Spleen (tissue), 11 donors: ENCODE results near the gene MRPS21. TPM values are rescaled to one million over a fixed set of nuclear protein-coding genes. Genes with fewer than 3 reads are reported as not detected.
"Not testable (repeated sequence)": the region's sequence is repeated elsewhere in the genome, so short reads cannot be mapped to it uniquely, and the experiment has no call there.

Experiments
- DNase-seq: peaks from one replicate; pipeline ENCODE4 v3.0.0-alpha.2; 2020
- H3K27ac ChIP-seq, 8 donors: fragments of 200-600 bp; sonication (generic) in 7 of 8; 1 replicate in 4 of 8; 2 replicates in 4 of 8; pipeline versions ENCODE4 v1.5.0 to v1.8.0; 2016 to 2021; ENCODE audit warnings: inconsistent platforms in 4 of 8, mild to moderate bottlenecking in 4 of 8, moderate library complexity in 1 of 8
- H3K27me3 ChIP-seq, 7 donors: fragments of 200-600 bp; sonication (generic) in 6 of 7; replicated peaks in 1 of 7; 1 replicate in 4 of 7; 2 replicates in 3 of 7; pipeline versions ENCODE4 v1.5.0 to v1.8.0; 2016 to 2021; ENCODE audit warnings: inconsistent platforms in 3 of 7, mild to moderate bottlenecking in 1 of 7
- H3K36me3 ChIP-seq, 6 donors: fragments of 200-600 bp; sonication (generic) in 5 of 6; 1 replicate in 4 of 6; 2 replicates in 2 of 6; pipeline versions ENCODE4 v1.5.0 to v1.8.0; 2016 to 2021; ENCODE audit warnings: inconsistent platforms in 2 of 6
- H3K4me1 ChIP-seq, 6 donors: fragments of 200-600 bp; sonication (generic) in 5 of 6; 1 replicate in 3 of 6; 2 replicates in 3 of 6; pipeline versions ENCODE4 v1.5.0 to v1.8.0; 2016 to 2021; ENCODE audit warnings: inconsistent platforms in 3 of 6
- H3K4me3 ChIP-seq, 8 donors: fragments of 200-600 bp; sonication (generic) in 7 of 8; 1 replicate in 4 of 8; 2 replicates in 4 of 8; pipeline versions ENCODE4 v1.5.0 to v1.8.0; 2016 to 2021; ENCODE audit warnings: inconsistent platforms in 4 of 8, mild to moderate bottlenecking in 4 of 8, moderate library complexity in 2 of 8
- H3K9me3 ChIP-seq, 8 donors: fragments of 200-600 bp; sonication (generic) in 7 of 8; 1 replicate in 4 of 8; 2 replicates in 4 of 8; pipeline versions ENCODE4 v1.5.0 to v1.8.0; 2016 to 2021; ENCODE audit warnings: inconsistent platforms in 4 of 8
- CTCF ChIP-seq, 11 experiments: fragments of 200-600 bp in 7 of 11; fragments of 450-650 bp in 4 of 11; sonication (generic) in 4 of 11; IDR thresholded peaks in 8 of 11; conservative IDR thresholded peaks in 3 of 11; 1 replicate in 7 of 11; 2 replicates in 4 of 11; pipeline versions ENCODE4 v1.4.0 to v1.8.0; 2016 to 2021; ENCODE audit warnings: antibody characterized with exemption in 11 of 11, inconsistent platforms in 4 of 11, mild to moderate bottlenecking in 1 of 11
- POLR2A ChIP-seq, 3 donors: fragments of 450-650 bp; IDR thresholded peaks; one replicate each; pipeline ENCODE4 v1.5.1; 2017; ENCODE audit warnings: antibody characterized with exemption in 3 of 3, mild to moderate bottlenecking in 1 of 3
- POLR2AphosphoS5 ChIP-seq, 3 donors: sonication (generic); formaldehyde crosslinking; IDR thresholded peaks; one replicate each; pipeline ENCODE4 v1.5.1; 2017; ENCODE audit warnings: antibody characterized with exemption in 3 of 3
- WGBS, 5 donors: extraction: QIAGEN DNeasy Blood & Tissue Kit in 3 of 5; methylation state at CpG; one replicate each; pipeline versions ENCODE4 v1.1.5 to v1.1.7; 2013 to 2018; 5-methylcytosine and 5-hydroxymethylcytosine counted together
- intact Hi-C: fragments of 100-400 bp; cut with DNase I; formaldehyde crosslinking; loops from one replicate; pipeline ENCODE4 v1.15.0; 2023; ENCODE audit warnings: low total_unique reads
- polyA plus RNA-seq, 3 donors: library from polyadenylated mRNA; stranded (reverse); fragments of 200-250 nt; gene quantifications; one replicate each; pipeline ENCODE4 v1.2.1, GENCODE V29; 2013
- total RNA-seq, 7 donors: library from RNA; depleted of rRNA in 3 of 7; stranded (reverse); fragments of >200 nt in 3 of 7; fragmentation: NEBNext Ultra II Directional in 4 of 7; extraction: Animal tissue kit (Norgen Biotek cat#: 25700) in 4 of 7; gene quantifications; one replicate each; pipeline versions ENCODE4 v1.1.0 to v1.2.1, GENCODE V29; 2016 to 2021
- donor health status: healthy with polysubstance abuse.
- donor health status: DM: no; HTN: no; CAD: no; lungs with moderate emphysema.
- donor health status: DM: no; HTN: no; CAD: no.
- donor health status: Bipolar disorder and iron deficiency.
- donor health status: healthy.
- donor health status: DM: no; HTN: no; CAD: no.
- donor health status: DM: yes; HTN: yes; CAD: no.

The MRPS21 gene
- total and polyA plus RNA-seq, 10 donors = 39.3 to 116 (median 47.3) TPM

- no peak for DNase-seq
- no peak overlapping the region for H3K4me3 ChIP-seq
- peaks cover 0 to 100% (median 51%) of the 10 kb centered on the region in 6 donors for H3K36me3 ChIP-seq
- no peaks in the 10 kb centered on the region for H3K4me1 ChIP-seq
- intact Hi-C loops = no loop called here
- H3K27ac ChIP-seq = no peak overlapping the region
- 76 to 95% (median 90%) methylated on average over 2 of the region's 2 CpGs for WGBS, 5 donors
- no peaks in the 10 kb centered on the region for H3K27me3 ChIP-seq
- TF ChIP-seq POLR2A (IDR thresholded peaks at IDR 0.05) (no peak), POLR2AphosphoS5 (IDR thresholded peaks at IDR 0.05) (no peak), CTCF (IDR thresholded peaks at IDR 0.05 in 8 of 11, conservative IDR thresholded peaks at IDR 0.05 in 3 of 11) (no peak)
- no peaks in the 10 kb centered on the region for H3K9me3 ChIP-seq
Measured at GRCh38 chr1:150302902-150303301, 9.2 kb downstream of the MRPS21 start.

GRCh38 chr1:150308585-150308984 lies 14.9 kb downstream of the MRPS21 start:
- DNase-seq, H3K4me1 ChIP-seq, H3K27me3 ChIP-seq, H3K4me3 ChIP-seq, intact Hi-C loops, H3K27ac ChIP-seq, H3K9me3 ChIP-seq: not testable (repeated sequence)
- H3K36me3 ChIP-seq = peaks cover 0 to 71% (median 19%) of the 10 kb centered on the region in 6 donors
- 93 to 97% (median 96%) methylated on average over 9 of the region's 9 CpGs for WGBS, 5 donors

GRCh38 chr1:150309758-150310508 lies 16.3 kb downstream of the MRPS21 start:
- H3K4me3 ChIP-seq = no peak overlapping the region
- H3K9me3 ChIP-seq = no peaks in the 10 kb centered on the region
- no peak for DNase-seq
- WGBS, 5 donors = 81 to 90% (median 82%) methylated on average over 10 of the region's 10 CpGs
- no peaks in the 10 kb centered on the region for H3K4me1 ChIP-seq
- H3K27ac ChIP-seq = no peak overlapping the region
- H3K36me3 ChIP-seq = peaks cover 0 to 57% (median 15%) of the 10 kb centered on the region in 6 donors
- intact Hi-C loops = no loop called here
- no peaks in the 10 kb centered on the region for H3K27me3 ChIP-seq
- no peak for TF ChIP-seq CTCF (IDR thresholded peaks at IDR 0.05 in 8 of 11, conservative IDR thresholded peaks at IDR 0.05 in 3 of 11)
- no peak for TF ChIP-seq POLR2AphosphoS5 (IDR thresholded peaks at IDR 0.05)
- TF ChIP-seq POLR2A (IDR thresholded peaks at IDR 0.05) = no peak

GRCh38 chr1:150311762-150312161 lies 18.1 kb downstream of the MRPS21 start:
- H3K9me3 ChIP-seq = no peaks in the 10 kb centered on the region
- intact Hi-C loops = no loop called here
- DNase-seq = no peak
- peaks cover 0 to 39% (median 15%) of the 10 kb centered on the region in 6 donors for H3K36me3 ChIP-seq
- no peak overlapping the region for H3K4me3 ChIP-seq
- 92 to 97% (median 95%) methylated on average over 2 of the region's 2 CpGs for WGBS, 5 donors
- TF ChIP-seq POLR2AphosphoS5 (IDR thresholded peaks at IDR 0.05) = no peak
- TF ChIP-seq POLR2A (IDR thresholded peaks at IDR 0.05) = no peak
- TF ChIP-seq CTCF (IDR thresholded peaks at IDR 0.05 in 8 of 11, conservative IDR thresholded peaks at IDR 0.05 in 3 of 11) = no peak
- no peaks in the 10 kb centered on the region for H3K27me3 ChIP-seq
- no peaks in the 10 kb centered on the region for H3K4me1 ChIP-seq
- H3K27ac ChIP-seq = no peak overlapping the region

GRCh38 chr1:150314691-150315090 lies 21.0 kb downstream of the MRPS21 start:
- H3K27ac ChIP-seq, H3K4me3 ChIP-seq, H3K9me3 ChIP-seq, intact Hi-C loops, H3K4me1 ChIP-seq, DNase-seq, H3K27me3 ChIP-seq, H3K36me3 ChIP-seq: not testable (repeated sequence)
- WGBS, 5 donors = 94 to 99% (median 97%) methylated on average over 4 of the region's 4 CpGs
